SK-N-SH treated with all-trans-retinoic acid at 6 μM for 48 hours (cell line): ENCODE data around the gene HIVEP2.

Experiments used
- ATAC-seq: fragments of 200-7000 bp; cut with Tn5 transposase; 3 replicates; pipeline ENCODE4 v1.9.1; 2020; ENCODE audit warnings: mild to moderate bottlenecking, moderate library complexity
- ARNTL ChIP-seq: fragments of 450-650 bp; formaldehyde crosslinking; IDR thresholded peaks from 2 replicates; pipeline ENCODE4 v1.5.0; 2020; ENCODE audit warnings: low read depth, mild to moderate bottlenecking, moderate library complexity, borderline replicate concordance
- BACH2 ChIP-seq: fragments of 250-450 bp; sonication (Bioruptor Pico); IDR thresholded peaks from 2 replicates; pipeline ENCODE4 v1.9.0; 2021; ENCODE audit warnings: mild to moderate bottlenecking, borderline replicate concordance
- CREB5 ChIP-seq: fragments of 250-450 bp; sonication (Bioruptor Pico); IDR thresholded peaks from 2 replicates; pipeline ENCODE4 v1.5.1; 2020; ENCODE audit warnings: low read depth, mild to moderate bottlenecking, moderate library complexity
- CSDC2 ChIP-seq: fragments of 250-450 bp; sonication (Bioruptor Pico); IDR thresholded peaks from 2 replicates; pipeline ENCODE4 v1.5.0; 2020; ENCODE audit warnings: mild to moderate bottlenecking, moderate library complexity
- CSRNP3 ChIP-seq: fragments of 250-450 bp; sonication (Bioruptor Pico); IDR thresholded peaks from 2 replicates; pipeline ENCODE4 v1.5.1; 2021; ENCODE audit warnings: mild to moderate bottlenecking, moderate library complexity
- ESRRG ChIP-seq: fragments of 250-450 bp; sonication (Bioruptor Pico); IDR thresholded peaks from 2 replicates; pipeline ENCODE4 v1.6.1; 2021; ENCODE audit warnings: mild to moderate bottlenecking
- GLIS3 ChIP-seq: fragments of 250-450 bp; sonication (Bioruptor Pico); IDR thresholded peaks from 2 replicates; pipeline ENCODE4 v1.5.0; 2020; ENCODE audit warnings: mild to moderate bottlenecking, moderate library complexity
- OSR1 ChIP-seq: fragments of 250-450 bp; sonication (Bioruptor Pico); IDR thresholded peaks from 2 replicates; pipeline ENCODE4 v1.8.0; 2022; ENCODE audit warnings: moderate library complexity, mild to moderate bottlenecking, inconsistent platforms
- PATZ1 ChIP-seq: fragments of 250-450 bp; sonication (Bioruptor Pico); IDR thresholded peaks from 2 replicates; pipeline ENCODE4 v1.8.0; 2020; ENCODE audit warnings: mild to moderate bottlenecking, moderate library complexity, borderline replicate concordance
- RARB ChIP-seq: fragments of 250-450 bp; sonication (Bioruptor Pico); IDR thresholded peaks from 2 replicates; pipeline ENCODE4 v1.8.0; 2021; ENCODE audit warnings: mild to moderate bottlenecking, moderate library complexity
- SNAI2 ChIP-seq: fragments of 250-450 bp; sonication (Bioruptor Pico); IDR thresholded peaks from 2 replicates; pipeline ENCODE4 v1.5.0; 2020; ENCODE audit warnings: mild to moderate bottlenecking, moderate library complexity
- TCF4 ChIP-seq: fragments of 250-450 bp; sonication (Bioruptor Pico); IDR thresholded peaks from 2 replicates; pipeline ENCODE4 v1.8.0; 2021; ENCODE audit warnings: mild to moderate bottlenecking, moderate library complexity, borderline replicate concordance
- TOX ChIP-seq: fragments of 250-450 bp; sonication (Bioruptor Pico); IDR thresholded peaks from 2 replicates; pipeline ENCODE4 v1.8.0; 2021; ENCODE audit warnings: mild to moderate bottlenecking, moderate library complexity, borderline replicate concordance
- ZC3H10 ChIP-seq: fragments of 250-450 bp; sonication (Bioruptor Pico); IDR thresholded peaks from 2 replicates; pipeline ENCODE4 v1.5.1; 2021; ENCODE audit warnings: mild to moderate bottlenecking, moderate library complexity
- ZFP3 ChIP-seq: fragments of 250-450 bp; sonication (Bioruptor Pico); IDR thresholded peaks from 2 replicates; pipeline ENCODE4 v1.5.0; 2020; ENCODE audit warnings: mild to moderate bottlenecking, moderate library complexity
- ZFP30 ChIP-seq: fragments of 450-650 bp; formaldehyde crosslinking; IDR thresholded peaks from 2 replicates; pipeline ENCODE4 v1.5.0; 2022; ENCODE audit warnings: mild to moderate bottlenecking, moderate library complexity
- ZNF565 ChIP-seq: fragments of 450-650 bp; formaldehyde crosslinking; conservative IDR thresholded peaks from 2 replicates; pipeline ENCODE4 v1.5.0; 2020; ENCODE audit warnings: low read depth, mild to moderate bottlenecking, moderate library complexity
- ZNF70 ChIP-seq: fragments of 450-650 bp; formaldehyde crosslinking; IDR thresholded peaks from 2 replicates; pipeline ENCODE4 v1.5.0; 2020; ENCODE audit warnings: mild to moderate bottlenecking, moderate library complexity
- ZNF8 ChIP-seq: fragments of 450-650 bp; formaldehyde crosslinking; IDR thresholded peaks from 2 replicates; pipeline ENCODE4 v1.5.0; 2020; ENCODE audit warnings: mild to moderate bottlenecking, moderate library complexity
- TF ChIP-seq, protein P1 (sequence below): fragments of 250-450 bp; sonication (Bioruptor Pico); IDR thresholded peaks from 2 replicates; pipeline ENCODE4 v1.5.0; 2020; ENCODE audit warnings: mild to moderate bottlenecking, moderate library complexity
- TF ChIP-seq, protein P2 (sequence below): fragments of 250-450 bp; sonication (Bioruptor Pico); IDR thresholded peaks from 2 replicates; pipeline ENCODE4 v1.8.0; 2021; ENCODE audit warnings: low read depth, mild to moderate bottlenecking, moderate library complexity, borderline replicate concordance

The HIVEP2 gene

DNA sequence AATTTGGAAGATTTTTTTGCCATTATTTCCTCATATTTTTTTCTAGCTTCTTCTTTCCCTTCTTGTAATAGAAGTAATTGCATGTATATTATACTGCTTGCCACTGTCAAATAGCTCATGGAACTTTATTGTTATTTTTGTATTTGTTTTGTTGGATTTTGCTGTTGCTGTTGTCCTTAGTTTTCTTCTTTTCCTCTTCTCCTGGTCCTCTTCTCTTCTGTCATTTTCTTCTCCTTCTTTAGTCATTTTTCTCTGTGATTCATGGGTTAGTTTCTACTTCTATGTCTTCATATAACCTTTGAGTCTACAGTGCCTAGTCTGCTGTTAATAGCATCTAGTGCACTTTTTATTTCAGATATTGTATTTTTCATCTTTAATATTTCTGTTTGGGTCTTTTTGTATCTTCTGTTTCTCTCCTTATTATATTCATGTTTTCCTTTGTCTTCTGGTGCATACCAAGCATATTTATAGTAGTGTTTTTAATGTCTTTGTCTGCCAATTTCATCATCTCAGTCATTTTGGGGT lies 226.2 kb downstream of the HIVEP2 start:
- no peak for ATAC-seq
- TF ChIP-seq SNAI2 (no peak), GLIS3 (CRISPR knock-in tag) (no peak), CSRNP3 (no peak), ZNF8 (CRISPR knock-in tag) (no peak), ZNF565 (CRISPR knock-in tag) (no peak)
- TF ChIP-seq, protein P1, sequence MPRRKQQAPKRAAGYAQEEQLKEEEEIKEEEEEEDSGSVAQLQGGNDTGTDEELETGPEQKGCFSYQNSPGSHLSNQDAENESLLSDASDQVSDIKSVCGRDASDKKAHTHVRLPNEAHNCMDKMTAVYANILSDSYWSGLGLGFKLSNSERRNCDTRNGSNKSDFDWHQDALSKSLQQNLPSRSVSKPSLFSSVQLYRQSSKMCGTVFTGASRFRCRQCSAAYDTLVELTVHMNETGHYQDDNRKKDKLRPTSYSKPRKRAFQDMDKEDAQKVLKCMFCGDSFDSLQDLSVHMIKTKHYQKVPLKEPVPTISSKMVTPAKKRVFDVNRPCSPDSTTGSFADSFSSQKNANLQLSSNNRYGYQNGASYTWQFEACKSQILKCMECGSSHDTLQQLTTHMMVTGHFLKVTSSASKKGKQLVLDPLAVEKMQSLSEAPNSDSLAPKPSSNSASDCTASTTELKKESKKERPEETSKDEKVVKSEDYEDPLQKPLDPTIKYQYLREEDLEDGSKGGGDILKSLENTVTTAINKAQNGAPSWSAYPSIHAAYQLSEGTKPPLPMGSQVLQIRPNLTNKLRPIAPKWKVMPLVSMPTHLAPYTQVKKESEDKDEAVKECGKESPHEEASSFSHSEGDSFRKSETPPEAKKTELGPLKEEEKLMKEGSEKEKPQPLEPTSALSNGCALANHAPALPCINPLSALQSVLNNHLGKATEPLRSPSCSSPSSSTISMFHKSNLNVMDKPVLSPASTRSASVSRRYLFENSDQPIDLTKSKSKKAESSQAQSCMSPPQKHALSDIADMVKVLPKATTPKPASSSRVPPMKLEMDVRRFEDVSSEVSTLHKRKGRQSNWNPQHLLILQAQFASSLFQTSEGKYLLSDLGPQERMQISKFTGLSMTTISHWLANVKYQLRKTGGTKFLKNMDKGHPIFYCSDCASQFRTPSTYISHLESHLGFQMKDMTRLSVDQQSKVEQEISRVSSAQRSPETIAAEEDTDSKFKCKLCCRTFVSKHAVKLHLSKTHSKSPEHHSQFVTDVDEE = no peak
- TF ChIP-seq, all 23 proteins: peak for 0

GRCh38 chr6:142716097-142716496 lies 228.9 kb downstream of the HIVEP2 start:
- no peak for ATAC-seq
- TF ChIP-seq RARB (CRISPR knock-in tag) (no peak), ZFP30 (CRISPR knock-in tag) (no peak), CREB5 (CRISPR knock-in tag) (no peak), GLIS3 (CRISPR knock-in tag) (no peak), CSRNP3 (no peak), ZC3H10 (no peak), ZFP3 (no peak), TCF4 (CRISPR knock-in tag) (no peak), ZNF565 (CRISPR knock-in tag) (no peak), ZNF70 (CRISPR knock-in tag) (no peak), OSR1 (CRISPR knock-in tag) (no peak), BACH2 (CRISPR knock-in tag) (no peak), CSDC2 (CRISPR knock-in tag) (no peak), TOX (no peak), SNAI2 (no peak), ARNTL (CRISPR knock-in tag) (no peak), PATZ1 (no peak), ESRRG (CRISPR knock-in tag) (no peak)
- TF ChIP-seq, protein P2, sequence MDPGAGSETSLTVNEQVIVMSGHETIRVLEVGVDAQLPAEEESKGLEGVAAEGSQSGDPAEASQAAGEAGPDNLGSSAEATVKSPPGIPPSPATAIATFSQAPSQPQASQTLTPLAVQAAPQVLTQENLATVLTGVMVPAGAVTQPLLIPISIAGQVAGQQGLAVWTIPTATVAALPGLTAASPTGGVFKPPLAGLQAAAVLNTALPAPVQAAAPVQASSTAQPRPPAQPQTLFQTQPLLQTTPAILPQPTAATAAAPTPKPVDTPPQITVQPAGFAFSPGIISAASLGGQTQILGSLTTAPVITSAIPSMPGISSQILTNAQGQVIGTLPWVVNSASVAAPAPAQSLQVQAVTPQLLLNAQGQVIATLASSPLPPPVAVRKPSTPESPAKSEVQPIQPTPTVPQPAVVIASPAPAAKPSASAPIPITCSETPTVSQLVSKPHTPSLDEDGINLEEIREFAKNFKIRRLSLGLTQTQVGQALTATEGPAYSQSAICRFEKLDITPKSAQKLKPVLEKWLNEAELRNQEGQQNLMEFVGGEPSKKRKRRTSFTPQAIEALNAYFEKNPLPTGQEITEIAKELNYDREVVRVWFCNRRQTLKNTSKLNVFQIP (CRISPR knock-in tag) = no peak
- TF ChIP-seq, protein P1 = no peak
